HUES48 (cell line): Measurements from ENCODE around the gene PLAC9.

Experiments used
- H3K27ac ChIP-seq: one replicate; pipeline ENCODE4 v1.7.0; 2013; ENCODE audit warnings: low read depth, low read length, inconsistent platforms
- H3K27me3 ChIP-seq: 2 replicates; pipeline ENCODE4 v1.6.1; 2013; ENCODE audit warnings: mild to moderate bottlenecking, low read length; ENCODE audit not compliant: control insufficient read depth, insufficient read depth
- H3K36me3 ChIP-seq: 2 replicates; pipeline ENCODE4 v1.6.1; 2013; ENCODE audit warnings: low read length; ENCODE audit not compliant: control insufficient read depth, insufficient read depth
- H3K4me1 ChIP-seq: 2 replicates; pipeline ENCODE4 v1.6.1; 2013; ENCODE audit warnings: mild to moderate bottlenecking, low read length; ENCODE audit not compliant: control insufficient read depth, insufficient read depth
- H3K4me3 ChIP-seq: 2 replicates; pipeline ENCODE4 v1.5.1; 2013; ENCODE audit warnings: mild to moderate bottlenecking, low read depth, low read length
- H3K9ac ChIP-seq: 2 replicates; pipeline ENCODE4 v1.6.1; 2013; ENCODE audit warnings: mild to moderate bottlenecking, low read depth, low read length, moderate library complexity
- H3K9me3 ChIP-seq: 2 replicates; pipeline ENCODE4 v1.6.1; 2013; ENCODE audit warnings: low read length; ENCODE audit not compliant: control insufficient read depth, insufficient read depth

Gene PLAC9

GRCh38 chr10:80186364-80187012 lies 54.0 kb downstream of the PLAC9 start:
- Histone ChIP-seq H3K9ac (no peak overlapping the region), H3K27ac (no peak overlapping the region)

GRCh38 chr10:80187060-80187459 lies 54.5 kb downstream of the PLAC9 start:
- Histone ChIP-seq H3K9ac (no peak overlapping the region), H3K27me3 (no peaks in the 10 kb centered on the region), H3K4me3 (no peak overlapping the region), H3K36me3 (no peaks in the 10 kb centered on the region), H3K4me1 (peaks cover 6% of the 10 kb centered on the region; the same call in 1 of the 2 replicates), H3K27ac (no peak overlapping the region), H3K9me3 (no peaks in the 10 kb centered on the region)

More at GRCh38 chr10:80186364-80187012, 54.0 kb downstream of the PLAC9 start:
- H3K4me3 ChIP-seq: no peak overlapping the region
- no peaks in the 10 kb centered on the region for H3K36me3 ChIP-seq
- no peaks in the 10 kb centered on the region for H3K9me3 ChIP-seq
- peaks cover 6% of the 10 kb centered on the region; the same call in 1 of the 2 replicates for H3K4me1 ChIP-seq
- H3K27me3 ChIP-seq: no peaks in the 10 kb centered on the region

DNA sequence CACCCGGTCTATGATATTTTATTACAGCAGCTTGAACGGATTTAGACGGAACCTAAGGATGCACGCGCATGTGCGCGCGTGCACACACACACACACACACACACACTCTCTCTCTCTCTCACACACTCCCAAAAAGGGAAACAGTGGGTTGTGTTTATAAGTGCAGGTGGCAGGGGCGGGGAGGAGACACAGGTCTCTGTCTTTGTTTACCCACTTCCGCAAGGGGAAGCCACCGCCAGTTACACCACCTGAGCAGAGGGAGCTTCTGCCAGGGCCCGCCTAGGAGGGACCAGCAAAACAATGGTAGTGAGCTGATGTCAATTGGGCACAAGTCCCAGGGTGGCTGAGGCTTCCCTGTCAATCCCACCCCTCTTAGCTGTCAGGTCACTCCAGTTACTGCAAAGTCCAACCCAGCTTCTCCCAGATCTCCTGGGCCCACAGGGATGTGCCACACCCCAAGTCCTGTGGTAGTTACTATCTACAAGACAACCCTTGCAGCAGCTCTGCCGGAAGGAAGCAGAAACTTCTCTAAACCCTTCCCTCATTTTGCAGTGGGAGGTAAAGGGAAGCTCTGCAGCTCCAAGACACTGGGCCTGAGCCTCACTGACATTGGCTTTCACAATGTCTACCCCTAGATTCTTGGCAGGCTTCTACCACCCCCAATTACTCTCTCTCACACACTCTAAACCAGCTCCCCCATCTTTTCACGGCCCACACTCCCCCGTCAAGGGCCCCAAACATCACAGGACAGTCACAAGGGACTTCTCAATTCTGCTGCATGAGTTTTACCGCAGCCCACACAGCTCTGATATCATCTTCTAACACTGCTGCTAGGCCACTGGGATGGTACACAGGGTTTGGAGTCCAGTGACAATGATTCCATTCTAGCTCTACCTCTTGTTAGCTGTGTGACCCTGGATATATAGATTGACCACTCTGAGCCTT lies 55.2 kb downstream of the PLAC9 start:
- Histone ChIP-seq H3K27me3 (no peaks in the 10 kb centered on the region), H3K36me3 (no peaks in the 10 kb centered on the region), H3K9ac (no peak overlapping the region), H3K4me3 (no peak overlapping the region), H3K9me3 (no peaks in the 10 kb centered on the region), H3K4me1 (peaks cover 6% of the 10 kb centered on the region; the same call in 1 of the 2 replicates), H3K27ac (no peak overlapping the region)

- no peak overlapping the region for H3K9ac ChIP-seq
Observed at GRCh38 chr10:80188713-80189112, 56.2 kb downstream of the PLAC9 start.

GRCh38 chr10:80191589-80192270 lies 59.2 kb downstream of the PLAC9 start:
- Histone ChIP-seq H3K9ac (no peak overlapping the region), H3K27me3 (no peaks in the 10 kb centered on the region), H3K9me3 (no peaks in the 10 kb centered on the region), H3K27ac (no peak overlapping the region), H3K36me3 (no peaks in the 10 kb centered on the region), H3K4me1 (peaks cover 16% of the 10 kb centered on the region), H3K4me3 (no peak overlapping the region)

More at GRCh38 chr10:80188713-80189112, 56.2 kb downstream of the PLAC9 start:
- Histone ChIP-seq H3K36me3 (no peaks in the 10 kb centered on the region), H3K4me3 (no peak overlapping the region), H3K4me1 (peaks cover 6% of the 10 kb centered on the region; the same call in 1 of the 2 replicates), H3K27ac (no peak overlapping the region), H3K9me3 (no peaks in the 10 kb centered on the region), H3K27me3 (no peaks in the 10 kb centered on the region)

GRCh38 chr10:80192553-80192952 lies 60.0 kb downstream of the PLAC9 start:
- H3K9ac ChIP-seq: no peak overlapping the region
- H3K27me3 ChIP-seq: no peaks in the 10 kb centered on the region
- peaks cover 16% of the 10 kb centered on the region for H3K4me1 ChIP-seq
- H3K9me3 ChIP-seq: no peaks in the 10 kb centered on the region
- H3K36me3 ChIP-seq: no peaks in the 10 kb centered on the region
- no peak overlapping the region for H3K4me3 ChIP-seq
- H3K27ac ChIP-seq: no peak overlapping the region

GRCh38 chr10:80194373-80195045 lies 62.0 kb downstream of the PLAC9 start:
- H3K36me3 ChIP-seq: no peaks in the 10 kb centered on the region

More at GRCh38 chr10:80194373-80195045, 62.0 kb downstream of the PLAC9 start:
- Histone ChIP-seq H3K9ac (no peak overlapping the region), H3K4me3 (no peak overlapping the region), H3K27me3 (no peaks in the 10 kb centered on the region), H3K4me1 (peaks cover 10% of the 10 kb centered on the region), H3K9me3 (no peaks in the 10 kb centered on the region), H3K27ac (no peak overlapping the region)
